ENCODE data around the gene ABI1.

GRCh38 chr10:26746061-26746460 lies 114.7 kb downstream of the ABI1 start:
- TF ChIP-seq RFX5 (IDR thresholded peaks at IDR 0.05; ENCODE audit: low read depth, low read length), result no peak
- TF ChIP-seq RCOR2 (CRISPR knock-in tag; IDR thresholded peaks at IDR 0.05), result no peak
- no peak for TF ChIP-seq CTCF (CRISPR knock-in tag; IDR thresholded peaks at IDR 0.05)
- TF ChIP-seq ZNF17 (CRISPR knock-in tag; IDR thresholded peaks at IDR 0.05), result no peak
- TF ChIP-seq ZNF263 (CRISPR knock-in tag; IDR thresholded peaks at IDR 0.05), result no peak
- TF ChIP-seq ZXDC (CRISPR knock-in tag; IDR thresholded peaks at IDR 0.05), result no peak
- no peak for TF ChIP-seq NFE2L1 (CRISPR knock-in tag; IDR thresholded peaks at IDR 0.05; ENCODE audit: borderline replicate concordance)
